NCI-H1417 (cell line): ENCODE results near the gene NAPB.
A peak's percentile ranks its signal among the peaks of the same experiment; 100 is the strongest.

Source experiments
- DNase-seq, 3 experiments: peaks; one replicate each; lab custom pipeline; 2025; lab: John Stamatoyannopoulos, UW

NAPB gene

GRCh38 chr20:23437126-23437899 is 16.0 kb upstream of the NAPB start:
- DNase-seq: no peak

GRCh38 chr20:23436681-23437080 is 15.4 kb upstream of the NAPB start:
- DNase-seq: no peak

- peak in 1 of 3 experiments; percentile 23 for DNase-seq
Measured at GRCh38 chr20:23435626-23436539, 14.6 kb upstream of the NAPB start.

GRCh38 chr20:23434521-23435313 is 13.4 kb upstream of the NAPB start:
- DNase-seq: no peak

DNA sequence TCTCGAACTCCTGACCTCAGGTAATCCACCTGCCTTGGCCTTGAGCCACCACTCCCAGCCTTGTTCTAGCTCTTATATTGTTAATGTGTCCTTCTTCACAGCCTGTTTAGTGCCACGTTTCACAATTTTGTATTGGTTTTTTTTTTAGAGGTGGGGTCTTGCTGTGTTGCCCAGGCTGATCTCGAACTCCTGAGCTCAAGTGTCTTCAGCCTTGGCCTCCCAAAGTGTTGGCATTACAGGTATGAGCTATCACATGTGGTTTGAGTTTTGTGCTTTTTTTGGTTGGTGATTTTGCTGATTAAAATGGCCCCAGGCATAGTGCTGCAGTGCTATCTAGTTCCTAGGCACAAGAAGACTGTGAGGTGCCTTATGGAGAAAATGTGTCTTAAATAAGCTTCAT is 12.3 kb upstream of the NAPB start:
- no peak for DNase-seq

GRCh38 chr20:23425129-23425528 is 3.8 kb upstream of the NAPB start:
- no peak for DNase-seq

DNA sequence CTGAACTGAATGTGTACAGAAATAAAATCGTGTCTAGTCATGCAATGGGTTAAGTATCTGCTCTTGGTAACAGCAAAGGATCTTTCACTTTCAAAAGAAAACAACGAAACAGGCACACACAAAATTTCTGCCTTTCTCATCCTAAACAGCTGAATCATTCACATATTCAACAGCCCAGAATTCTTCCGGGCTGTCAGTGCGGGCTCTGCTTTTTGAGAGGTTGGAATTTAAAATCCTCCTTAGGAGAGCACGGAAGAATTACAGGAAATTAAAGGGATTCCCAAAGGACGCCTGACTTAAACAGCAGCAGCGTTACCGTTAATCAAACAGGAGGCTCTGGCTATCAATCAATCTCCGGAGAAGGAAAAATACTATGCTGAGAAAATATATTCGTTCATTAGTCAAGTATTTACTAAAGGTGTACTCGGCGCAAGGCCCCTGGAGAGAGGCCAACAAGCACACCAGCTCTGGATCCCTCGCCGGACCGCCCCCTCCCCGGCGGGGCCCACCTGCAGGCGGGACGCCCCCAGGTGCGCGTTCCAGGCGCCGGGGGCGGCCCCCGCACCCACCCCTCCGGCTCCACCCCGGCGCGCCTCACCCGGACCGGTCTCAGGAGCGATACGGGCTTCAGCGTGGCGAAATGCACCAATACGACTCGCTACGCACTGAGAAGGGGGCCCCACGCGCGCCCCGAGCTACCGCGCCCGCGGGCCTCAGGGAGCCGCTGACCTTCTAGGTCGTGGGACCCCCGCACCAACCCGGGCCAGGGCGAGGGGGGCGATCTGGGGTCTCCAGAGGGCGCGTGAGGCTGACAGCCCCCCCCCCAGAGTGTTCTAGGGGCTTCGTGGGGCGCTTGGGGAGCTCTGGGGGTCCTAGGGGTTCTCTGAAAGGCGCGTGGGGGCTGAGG is 1.0 kb downstream of the NAPB start:
- peak in 2 of 3 experiments; percentile 65 to 69 for DNase-seq

DNA sequence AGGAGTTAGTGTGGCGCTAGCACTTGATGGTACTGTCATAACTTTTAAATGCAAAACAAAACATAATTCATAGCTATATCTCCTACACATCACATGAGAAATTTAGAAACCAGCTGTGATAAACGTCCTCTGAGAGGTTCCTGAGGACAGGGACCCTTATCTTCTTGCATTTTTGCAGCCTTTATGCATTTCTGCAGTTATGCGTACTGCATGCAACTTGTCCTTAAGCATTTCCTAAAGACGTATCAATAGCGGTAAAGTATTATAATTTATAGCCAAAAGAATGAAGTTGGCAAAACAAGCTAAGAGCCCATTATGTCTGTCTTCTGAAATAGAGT is 1.7 kb downstream of the NAPB start:
- DNase-seq: no peak

DNA sequence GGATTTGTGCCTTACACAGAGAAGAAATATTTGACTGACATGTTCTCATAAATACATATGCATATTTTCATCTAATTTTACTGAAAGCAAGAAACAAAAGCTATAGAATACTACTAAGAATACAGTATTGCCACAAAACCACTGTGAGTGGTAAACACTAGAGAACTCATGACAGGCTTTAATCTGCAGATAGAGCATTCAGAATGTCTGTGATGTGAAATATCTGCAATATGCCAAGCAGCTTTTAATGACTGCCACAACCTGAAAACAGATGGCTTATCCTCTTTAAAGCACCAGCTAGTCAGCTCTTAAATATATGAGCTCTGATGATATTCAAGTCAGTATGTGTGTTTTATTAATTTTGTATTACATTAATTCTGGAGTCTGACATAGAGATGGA is 3.4 kb downstream of the NAPB start:
- DNase-seq: no peak

- DNase-seq: no peak
Measured at GRCh38 chr20:23415959-23416583, 5.2 kb downstream of the NAPB start.

GRCh38 chr20:23415555-23415954 is 5.7 kb downstream of the NAPB start:
- no peak for DNase-seq

- DNase-seq: no peak
Measured at GRCh38 chr20:23414526-23415188, 6.6 kb downstream of the NAPB start.

- no peak for DNase-seq
Measured at GRCh38 chr20:23413862-23414422, 7.3 kb downstream of the NAPB start.

DNA sequence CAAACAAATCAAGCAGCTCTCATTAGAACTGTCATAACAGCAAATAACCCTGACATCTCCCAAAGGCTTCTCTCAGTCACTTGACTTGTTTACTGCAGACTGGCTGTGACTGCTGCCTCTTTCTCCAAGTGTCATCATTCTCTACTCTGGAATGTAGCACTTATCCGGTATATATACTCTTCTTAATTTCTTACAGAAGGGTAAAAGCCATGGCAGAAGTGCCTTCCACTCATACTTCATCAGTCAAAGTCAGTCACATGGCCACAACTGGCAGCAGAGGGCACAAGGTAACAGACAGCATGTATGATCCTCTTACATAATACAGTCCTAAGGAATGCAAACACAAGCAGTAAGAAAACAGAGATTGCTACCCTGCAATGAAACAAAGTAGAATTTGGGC is 9.3 kb downstream of the NAPB start:
- DNase-seq: no peak

DNA sequence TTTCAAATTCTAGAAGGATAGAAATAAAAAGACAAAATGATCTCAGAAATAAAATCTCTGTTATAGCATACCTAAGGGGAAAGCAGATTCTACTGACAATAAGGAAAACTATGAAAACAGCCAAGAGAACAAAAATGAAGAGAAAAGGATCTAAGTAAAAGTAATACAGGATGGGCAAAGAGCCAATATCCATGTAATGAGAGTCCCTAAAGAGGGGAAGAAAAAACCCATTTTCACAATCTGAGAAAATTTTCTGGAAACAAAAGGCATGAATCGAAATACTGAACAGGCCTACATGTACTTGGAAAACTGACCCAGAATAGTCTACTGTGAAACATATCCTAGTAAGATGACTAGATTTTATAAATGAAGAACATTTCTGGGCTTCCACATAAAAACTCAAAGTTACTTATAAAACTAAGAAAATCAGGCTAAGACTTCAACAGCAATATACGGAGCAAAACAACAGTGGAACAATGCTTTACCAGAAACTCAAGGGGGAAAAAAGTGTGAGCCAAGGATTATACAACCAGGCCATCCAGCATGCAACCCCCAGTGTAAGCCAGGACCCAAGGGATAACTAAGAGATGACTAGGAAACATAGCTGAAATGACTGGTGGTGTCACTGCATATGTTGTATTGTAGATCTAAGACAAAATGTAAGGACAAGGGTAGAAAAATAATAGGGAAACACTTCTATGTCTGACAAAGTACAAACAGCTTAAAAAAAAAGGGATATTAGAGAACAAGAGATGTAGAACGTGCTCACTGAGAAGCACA is 10.2 kb downstream of the NAPB start:
- DNase-seq: no peak

DNA sequence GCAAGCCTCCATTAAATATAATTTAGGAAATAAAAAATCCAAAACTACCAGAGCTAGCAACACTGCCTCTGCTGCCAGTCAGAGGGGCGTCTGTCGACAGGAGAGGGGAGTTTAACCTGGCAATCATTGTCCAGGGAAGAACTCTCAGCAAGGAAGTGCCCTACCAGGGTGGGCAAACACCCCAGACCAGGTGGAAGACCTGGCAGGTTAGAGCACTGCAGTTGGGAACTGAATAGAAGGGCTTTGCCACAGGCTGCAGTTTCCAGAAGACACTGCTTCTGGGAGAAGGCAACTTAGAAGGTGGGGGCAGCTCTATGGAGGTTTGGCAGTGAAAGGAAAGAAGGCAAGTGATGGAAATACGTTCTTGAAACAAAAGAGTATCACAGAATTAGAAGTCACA is 11.5 kb downstream of the NAPB start:
- DNase-seq: no peak

GRCh38 chr20:23408957-23409356 is 12.3 kb downstream of the NAPB start:
- DNase-seq: no peak

DNA sequence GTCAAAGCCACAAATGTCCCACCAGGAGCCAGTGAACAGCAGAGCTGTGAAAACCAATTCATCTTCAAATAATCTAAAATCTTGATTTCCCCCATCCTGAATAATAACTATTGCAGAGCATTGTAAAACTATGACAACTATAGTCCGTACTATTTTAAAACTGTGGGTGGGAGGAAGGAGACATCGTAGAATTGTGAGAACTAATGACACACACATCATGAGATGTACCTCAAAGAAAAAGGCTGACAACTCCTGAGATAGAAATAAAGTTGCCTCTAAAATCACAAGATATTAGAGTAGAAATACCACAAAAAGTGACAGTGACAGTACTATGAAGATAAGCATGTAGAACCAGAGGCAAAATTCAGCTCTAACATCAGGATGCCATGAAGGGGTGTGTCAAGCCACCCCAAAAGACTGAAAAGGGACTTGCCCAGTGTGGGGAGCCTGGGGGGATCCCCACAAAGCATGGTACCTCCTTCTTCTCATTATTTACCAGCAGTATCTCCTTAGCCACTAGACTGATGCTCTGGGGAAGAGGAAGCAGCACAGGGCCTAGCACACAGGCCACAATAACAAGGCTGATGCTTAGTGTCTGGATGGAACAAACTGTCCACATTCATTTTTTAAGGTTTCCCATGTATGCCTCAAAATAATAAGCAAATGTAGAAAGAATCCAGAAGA is 13.4 kb downstream of the NAPB start:
- DNase-seq: no peak

GRCh38 chr20:23406880-23407279 is 14.4 kb downstream of the NAPB start:
- no peak for DNase-seq
